GM21528 (cell line): ENCODE results near the gene HMBS.

ENCODE experiments used
- ATAC-seq: cut with Tn5 transposase; IDR thresholded peaks from one replicate; pipeline ENCODE4 v1.9.1; 2021; ENCODE audit warnings: mild to moderate bottlenecking, moderate library complexity; ENCODE audit not compliant: unreplicated experiment, low FRiP score

The HMBS gene

GRCh38 chr11:119067371-119068222 is 17.1 kb upstream of the HMBS start, which contains the start of gene VPS11:
TSS of gene VPS11 (plus strand) at chr11:119067818. CDS start at chr11:119067824, 6 bp downstream.
- peak; percentile 75 for ATAC-seq

GRCh38 chr11:119077839-119078238 is 6.8 kb upstream of the HMBS start:
- no peak for ATAC-seq

GRCh38 chr11:119078675-119079420 is 5.8 kb upstream of the HMBS start:
- ATAC-seq = no peak

GRCh38 chr11:119081682-119082260 is 2.9 kb upstream of the HMBS start:
- ATAC-seq = no peak

- peak; percentile 7 for ATAC-seq
Observed at GRCh38 chr11:119085437-119085847, 761 bp downstream of the HMBS start.

- no peak for ATAC-seq
Observed at GRCh38 chr11:119087123-119087522, 2.4 kb downstream of the HMBS start.

- no peak for ATAC-seq
Observed at GRCh38 chr11:119087747-119088241, 3.1 kb downstream of the HMBS start.

GRCh38 chr11:119088406-119088805 is 3.7 kb downstream of the HMBS start:
- no peak for ATAC-seq

GRCh38 chr11:119089319-119089718 is 4.6 kb downstream of the HMBS start:
- ATAC-seq = no peak

GRCh38 chr11:119091178-119091577 is 6.5 kb downstream of the HMBS start:
- ATAC-seq = no peak

- no peak for ATAC-seq
Observed at GRCh38 chr11:119091966-119092879, 7.5 kb downstream of the HMBS start.

- ATAC-seq = no peak
Observed at GRCh38 chr11:119092880-119093842, 8.5 kb downstream of the HMBS start.

GRCh38 chr11:119093942-119094815 is 9.5 kb downstream of the HMBS start:
- peak; percentile 5 for ATAC-seq

- ATAC-seq = peak; percentile 35
Observed at GRCh38 chr11:119094816-119095065, 10.1 kb downstream of the HMBS start.

GRCh38 chr11:119095066-119095880 is 10.6 kb downstream of the HMBS start:
- peak; percentile 82 for ATAC-seq

GRCh38 chr11:119099711-119100110 is 15.0 kb downstream of the HMBS start:
- no peak for ATAC-seq

- no peak for ATAC-seq
Observed at GRCh38 chr11:119100246-119100970, 15.7 kb downstream of the HMBS start.
